ENCODE results near the gene PPP1R26. TPM values are rescaled to one million over a fixed set of nuclear protein-coding genes. Genes with fewer than 3 reads are reported as not detected.

Gene PPP1R26
- polyA plus RNA-seq, 3 donors: 0.56 to 4.7 (median 0.60) TPM

DNA sequence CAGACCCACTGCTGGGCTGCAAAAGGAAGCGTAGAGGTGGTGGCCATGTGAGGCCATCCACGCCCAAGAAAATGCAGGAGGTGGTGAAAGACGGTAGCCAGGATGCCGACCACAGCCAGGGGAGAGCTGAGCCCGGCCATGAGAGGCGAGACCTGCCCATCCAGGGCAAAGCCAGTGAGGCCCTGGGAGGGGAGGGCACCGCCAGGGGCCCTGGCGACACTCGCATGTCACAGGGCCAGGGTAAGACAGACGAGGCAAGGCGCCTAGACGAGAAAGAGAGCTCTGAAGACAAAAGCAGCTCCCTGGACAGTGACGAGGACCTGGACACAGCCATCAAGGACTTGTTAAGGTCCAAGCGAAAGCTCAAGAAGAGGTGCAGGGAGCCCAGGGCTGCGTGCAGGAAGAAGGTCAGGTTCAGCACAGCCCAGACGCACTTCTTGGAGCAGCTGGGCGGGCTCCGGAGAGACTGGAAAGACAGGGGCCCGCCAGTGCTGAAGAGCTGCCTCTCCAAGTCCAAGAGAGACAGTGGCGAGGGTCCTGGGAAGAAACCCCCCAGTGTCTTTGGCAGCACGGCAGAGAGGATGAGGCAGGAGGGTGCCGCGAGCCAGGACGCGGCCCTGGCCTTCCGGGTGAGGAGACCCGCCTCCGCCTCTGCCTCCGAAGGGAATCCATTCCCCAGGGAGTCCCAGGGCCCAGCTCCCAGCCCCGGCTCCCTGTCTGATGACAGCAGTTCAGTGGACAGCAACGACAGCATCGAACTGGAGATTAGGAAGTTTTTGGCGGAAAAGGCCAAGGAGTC lies 6.9 kb downstream of the PPP1R26 start:
- H2AFZ ChIP-seq (ENCODE audit: insufficient read depth, low read depth, low read length, poor library complexity, severe bottlenecking): no peak overlapping the region
- no peaks in the 10 kb centered on the region for H3K4me1 Mint-ChIP-seq
- no peak overlapping the region for H3K9ac ChIP-seq (ENCODE audit: insufficient read depth, low read length, poor library complexity, severe bottlenecking)
- peaks cover 23 to 43% of the 10 kb centered on the region in 2 donors for H3K36me3 ChIP-seq (replicated peaks in 1 of 2; ENCODE audit: control insufficient read depth in 1 of 2, insufficient read depth in 2 of 2, low read length in 2 of 2)
- H3K79me2 ChIP-seq (ENCODE audit: insufficient read depth, low read length): no peaks in the 10 kb centered on the region
- intact Hi-C loops (cut with micrococcal nuclease): no loop called here
- TF ChIP-seq, protein P1, sequence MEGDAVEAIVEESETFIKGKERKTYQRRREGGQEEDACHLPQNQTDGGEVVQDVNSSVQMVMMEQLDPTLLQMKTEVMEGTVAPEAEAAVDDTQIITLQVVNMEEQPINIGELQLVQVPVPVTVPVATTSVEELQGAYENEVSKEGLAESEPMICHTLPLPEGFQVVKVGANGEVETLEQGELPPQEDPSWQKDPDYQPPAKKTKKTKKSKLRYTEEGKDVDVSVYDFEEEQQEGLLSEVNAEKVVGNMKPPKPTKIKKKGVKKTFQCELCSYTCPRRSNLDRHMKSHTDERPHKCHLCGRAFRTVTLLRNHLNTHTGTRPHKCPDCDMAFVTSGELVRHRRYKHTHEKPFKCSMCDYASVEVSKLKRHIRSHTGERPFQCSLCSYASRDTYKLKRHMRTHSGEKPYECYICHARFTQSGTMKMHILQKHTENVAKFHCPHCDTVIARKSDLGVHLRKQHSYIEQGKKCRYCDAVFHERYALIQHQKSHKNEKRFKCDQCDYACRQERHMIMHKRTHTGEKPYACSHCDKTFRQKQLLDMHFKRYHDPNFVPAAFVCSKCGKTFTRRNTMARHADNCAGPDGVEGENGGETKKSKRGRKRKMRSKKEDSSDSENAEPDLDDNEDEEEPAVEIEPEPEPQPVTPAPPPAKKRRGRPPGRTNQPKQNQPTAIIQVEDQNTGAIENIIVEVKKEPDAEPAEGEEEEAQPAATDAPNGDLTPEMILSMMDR (IDR thresholded peaks at IDR 0.05): no peak
- H3K27me3 Mint-ChIP-seq (ENCODE audit: low read depth in 3 of 3): peaks cover 0 to 5% (median 2%) of the 10 kb centered on the region in 3 donors
- no peaks in the 10 kb centered on the region for H3K9me3 ChIP-seq (replicated peaks in 1 of 2; ENCODE audit: control insufficient read depth in 1 of 2, insufficient read depth in 1 of 2, low read length in 2 of 2)
- H3K36me3 Mint-ChIP-seq: peaks cover 32 to 45% of the 10 kb centered on the region in 2 donors
- H3K4me2 ChIP-seq (replicated peaks; ENCODE audit: extremely low read depth, low read length, poor library complexity, severe bottlenecking): no peak overlapping the region
- no peak overlapping the region for H3K27ac ChIP-seq (ENCODE audit: low read depth in 1 of 2, low read length in 2 of 2)
- H3K27ac Mint-ChIP-seq: no peak overlapping the region
- no peaks in the 10 kb centered on the region for H3K4me1 ChIP-seq (ENCODE audit: control insufficient read depth in 1 of 2, insufficient read depth in 2 of 2, low read length in 2 of 2)
- H4K20me1 ChIP-seq (ENCODE audit: insufficient read depth, low read length): no peaks in the 10 kb centered on the region
- 97% methylated on average over 30 of the region's 33 CpGs for WGBS (ENCODE audit: insufficient coverage)
- H3K4me3 ChIP-seq (replicated peaks in 1 of 3; ENCODE audit: low read depth in 2 of 3, low read length in 3 of 3): no peak overlapping the region
- no peaks in the 10 kb centered on the region for H3K9me3 Mint-ChIP-seq
- no peak overlapping the region for H3K4me3 Mint-ChIP-seq
- no peak for DNase-seq
- H3K27me3 ChIP-seq (ENCODE audit: control insufficient read depth in 2 of 2, insufficient read depth in 2 of 2, low read length in 2 of 2): no peaks in the 10 kb centered on the region

- no peaks in the 10 kb centered on the region for H3K27me3 ChIP-seq (ENCODE audit: control insufficient read depth in 2 of 2, insufficient read depth in 2 of 2, low read length in 2 of 2)
- H3K4me1 ChIP-seq (ENCODE audit: control insufficient read depth in 1 of 2, insufficient read depth in 2 of 2, low read length in 2 of 2): no peaks in the 10 kb centered on the region
- H3K9me3 Mint-ChIP-seq: no peaks in the 10 kb centered on the region
- no peak overlapping the region for H3K9ac ChIP-seq (ENCODE audit: insufficient read depth, low read length, poor library complexity, severe bottlenecking)
- no peak overlapping the region for H3K27ac Mint-ChIP-seq
- no peak overlapping the region for H2AFZ ChIP-seq (ENCODE audit: insufficient read depth, low read depth, low read length, poor library complexity, severe bottlenecking)
- peaks cover 0 to 2% (median 0%) of the 10 kb centered on the region in 3 donors for H3K27me3 Mint-ChIP-seq (ENCODE audit: low read depth in 3 of 3)
- no peaks in the 10 kb centered on the region for H4K20me1 ChIP-seq (ENCODE audit: insufficient read depth, low read length)
- no peaks in the 10 kb centered on the region for H3K9me3 ChIP-seq (replicated peaks in 1 of 2; ENCODE audit: control insufficient read depth in 1 of 2, insufficient read depth in 1 of 2, low read length in 2 of 2)
- no peaks in the 10 kb centered on the region for H3K79me2 ChIP-seq (ENCODE audit: insufficient read depth, low read length)
- no peak overlapping the region for H3K4me3 ChIP-seq (replicated peaks in 1 of 3; ENCODE audit: low read depth in 2 of 3, low read length in 3 of 3)
- TF ChIP-seq, protein P1 (IDR thresholded peaks at IDR 0.05): no peak
- peaks cover 32 to 45% of the 10 kb centered on the region in 2 donors for H3K36me3 Mint-ChIP-seq
- 96% methylated on average over 40 of the region's 40 CpGs for WGBS (ENCODE audit: insufficient coverage)
- intact Hi-C loops (cut with micrococcal nuclease): no loop called here
- DNase-seq: no peak
- no peak overlapping the region for H3K27ac ChIP-seq (ENCODE audit: low read depth in 1 of 2, low read length in 2 of 2)
- peaks cover 23 to 43% of the 10 kb centered on the region in 2 donors for H3K36me3 ChIP-seq (replicated peaks in 1 of 2; ENCODE audit: control insufficient read depth in 1 of 2, insufficient read depth in 2 of 2, low read length in 2 of 2)
- H3K4me2 ChIP-seq (replicated peaks; ENCODE audit: extremely low read depth, low read length, poor library complexity, severe bottlenecking): no peak overlapping the region
- no peaks in the 10 kb centered on the region for H3K4me1 Mint-ChIP-seq
- no peak overlapping the region for H3K4me3 Mint-ChIP-seq
Observed at GRCh38 chr9:135487281-135488012, 7.9 kb downstream of the PPP1R26 start.

Measured in CD14-positive monocyte (primary cell).